SK-MEL-5 (cell line): ENCODE measurements around the gene SERGEF. TPM values are rescaled to one million over a fixed set of nuclear protein-coding genes. Genes with fewer than 3 reads are reported as not detected.

Experiments used
- DNase-seq: peaks from one replicate; pipeline ENCODE4 v3.0.0-alpha.2; 2016; ENCODE audit warnings: low read depth, low spot score
- in situ Hi-C: cut with HindIII; loops from 2 replicates; pipeline ENCODE4 v1.10.0; 2016; ENCODE audit warnings: low sequenced_read_pairs, high pct_unique_total_duplicates, low pct_unique_long_range_greater_than_20kb
- total RNA-seq: library from RNA; depleted of rRNA; stranded (reverse); fragments of >200 nt; shearing (Covaris generic); gene quantifications from 2 replicates; pipeline ENCODE4 v1.2.3, GENCODE V29; 2014

The SERGEF gene
- total RNA-seq, 1 experiment from 2014 or later, result 35.1 TPM

- in situ Hi-C loops, result no loop called here
- no peak for DNase-seq
Observed at GRCh38 chr11:17974246-17974645, 38.6 kb downstream of the SERGEF start.

- in situ Hi-C loops, result no loop called here
- DNase-seq, result peak; percentile 80
Observed at GRCh38 chr11:17972987-17973386, 39.9 kb downstream of the SERGEF start.

DNA sequence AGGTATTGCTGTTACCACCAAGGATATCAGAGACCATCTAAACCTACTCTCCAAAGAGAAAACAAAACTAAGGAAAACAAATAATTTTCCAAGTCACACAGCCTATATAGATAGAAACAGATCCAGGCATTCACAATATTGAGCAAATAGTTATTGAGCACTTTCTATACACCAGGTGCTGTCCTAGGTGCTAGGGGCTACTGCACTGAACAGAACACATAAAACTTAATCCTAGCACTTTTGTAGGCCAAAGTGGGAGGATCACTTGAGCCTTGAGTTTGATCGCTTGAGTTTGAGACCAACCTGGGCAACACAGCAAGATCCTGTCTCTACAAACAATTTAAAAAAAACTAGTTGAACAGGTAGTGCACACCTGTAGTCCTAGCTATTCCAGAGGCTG, 44.6 kb downstream of the SERGEF start:
- no peak for DNase-seq
- in situ Hi-C loops, result no loop called here

- no peak for DNase-seq
- in situ Hi-C loops, result no loop called here
Observed at GRCh38 chr11:17967661-17968060, 45.2 kb downstream of the SERGEF start.

- peak; percentile 21 for DNase-seq
- in situ Hi-C loops, result no loop called here
Observed at GRCh38 chr11:17960091-17960490, 52.8 kb downstream of the SERGEF start.

- in situ Hi-C loops, result no loop called here
- DNase-seq, result no peak
Observed at GRCh38 chr11:17958446-17958845, 54.4 kb downstream of the SERGEF start.

- in situ Hi-C loops, result no loop called here
- no peak for DNase-seq
Observed at GRCh38 chr11:17954395-17955252, 58.2 kb downstream of the SERGEF start.

- DNase-seq, result no peak
- in situ Hi-C loops, result no loop called here
Observed at GRCh38 chr11:17952487-17952886, 60.4 kb downstream of the SERGEF start.

GRCh38 chr11:17951685-17952388, 61.0 kb downstream of the SERGEF start:
- in situ Hi-C loops, result no loop called here
- DNase-seq, result no peak

DNA sequence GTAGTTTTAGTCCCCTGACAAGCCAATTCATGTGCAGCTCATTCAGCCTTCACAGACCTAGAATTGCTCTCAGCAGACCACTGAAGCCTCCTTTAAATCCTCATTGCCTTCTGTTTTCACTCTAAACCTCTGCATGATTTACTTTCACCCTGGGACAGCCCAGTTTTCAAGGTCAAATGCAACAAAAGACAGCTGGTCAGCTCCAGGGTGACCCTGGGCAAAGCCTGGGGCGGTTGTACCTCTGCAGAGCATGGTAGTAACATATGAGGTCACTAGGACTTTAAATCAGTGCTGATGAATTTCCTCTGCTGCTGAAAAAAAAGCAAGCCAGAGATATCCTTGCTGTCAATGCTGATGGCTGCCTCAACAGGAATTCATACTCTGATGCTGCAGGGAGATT, 62.2 kb downstream of the SERGEF start:
- in situ Hi-C loops, result no loop called here
- no peak for DNase-seq

DNA sequence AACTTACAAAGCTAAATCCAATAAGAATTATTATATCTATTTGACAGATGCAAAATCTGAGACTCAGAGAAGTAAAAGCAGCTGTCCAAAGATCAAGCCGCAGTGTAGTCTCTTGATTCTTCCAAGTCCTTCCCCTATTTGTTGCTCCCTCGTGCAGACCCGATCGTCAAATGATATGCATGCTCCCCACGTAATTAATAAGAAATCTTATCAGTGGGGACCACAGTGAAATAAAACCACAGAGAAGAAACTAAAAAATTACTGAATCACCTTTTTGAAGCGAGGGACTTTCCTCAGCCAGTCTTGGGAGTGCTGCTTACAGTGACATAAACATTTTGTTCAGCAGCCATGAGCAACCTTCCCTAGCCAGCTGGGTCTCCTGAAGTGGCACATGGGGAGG, 64.6 kb downstream of the SERGEF start:
- in situ Hi-C loops, result no loop called here
- DNase-seq, result no peak

DNA sequence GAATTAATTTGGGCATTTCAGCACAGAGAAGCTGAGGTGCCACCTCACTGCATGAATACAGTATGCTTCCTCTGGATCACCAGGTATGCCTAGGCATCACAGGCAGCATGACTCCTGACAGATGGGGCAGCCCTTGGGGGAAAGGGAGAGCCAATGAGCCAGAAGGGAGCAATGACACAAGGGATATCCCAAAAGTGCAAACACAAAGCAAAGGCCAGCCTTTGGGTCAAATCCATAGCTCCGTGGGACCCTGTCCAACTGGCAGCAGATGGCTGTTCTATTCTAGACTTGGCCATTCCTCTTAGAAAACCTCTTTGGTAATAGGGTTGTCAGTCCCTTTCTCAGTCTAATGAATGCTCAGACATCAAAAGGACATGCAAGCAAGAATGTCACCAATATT, 73.3 kb downstream of the SERGEF start:
- in situ Hi-C loops, result no loop called here
- no peak for DNase-seq

DNA sequence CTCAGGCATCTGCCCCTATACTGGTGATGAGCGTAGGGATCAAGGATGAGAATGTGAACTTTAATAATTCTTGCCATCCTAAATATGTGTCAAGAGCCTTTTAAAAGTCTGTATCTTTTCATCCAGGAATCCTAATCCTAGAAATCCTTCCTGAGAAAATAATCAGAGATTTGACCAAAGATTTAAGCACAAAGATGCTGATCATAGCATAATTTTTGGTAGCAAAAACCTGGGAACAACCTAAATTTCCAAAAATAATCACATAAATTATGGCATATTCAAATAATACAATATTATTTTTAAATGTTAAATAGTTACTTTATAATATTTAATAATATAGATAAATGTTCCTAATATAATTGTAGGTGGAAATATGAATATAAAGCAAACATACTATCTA, 76.1 kb downstream of the SERGEF start:
- in situ Hi-C loops, result no loop called here
- no peak for DNase-seq

DNA sequence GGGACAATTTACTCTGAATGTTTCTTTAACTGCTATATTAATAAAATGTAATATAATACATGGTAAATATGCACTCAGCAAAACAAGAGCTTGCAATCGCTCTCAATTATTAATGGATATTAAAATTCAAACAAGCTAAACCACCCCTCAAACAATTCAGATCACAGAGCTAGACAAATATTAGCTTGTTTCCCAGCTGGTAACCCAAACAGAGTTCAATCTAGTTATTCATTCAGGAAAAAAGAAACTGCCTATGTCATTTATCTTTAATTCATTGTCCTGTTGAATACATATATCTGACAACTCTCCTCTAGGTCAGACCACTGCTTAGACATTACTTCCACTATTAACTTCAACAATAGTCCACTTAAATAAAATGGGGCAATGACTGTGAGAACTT, 78.7 kb downstream of the SERGEF start:
- in situ Hi-C loops, result no loop called here

DNA sequence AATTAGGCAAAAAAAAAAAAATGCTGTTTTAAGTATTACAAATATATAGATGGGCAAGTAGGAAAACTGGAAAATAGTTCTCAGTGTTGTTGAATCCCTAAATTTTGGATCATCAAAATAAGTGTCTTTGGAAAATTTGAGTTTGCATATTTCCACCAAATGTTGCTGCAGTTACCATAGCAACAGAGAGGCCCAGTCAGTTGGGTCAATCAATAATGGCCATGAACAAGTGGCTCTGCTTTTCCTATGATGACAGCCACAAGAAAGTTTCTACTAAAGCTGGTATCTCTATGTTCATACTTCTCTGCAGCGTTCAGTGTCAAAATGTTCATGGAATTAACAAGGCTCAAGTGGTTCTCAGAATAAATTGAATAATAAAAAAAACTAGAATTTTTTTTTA, 79.1 kb downstream of the SERGEF start:
- in situ Hi-C loops, result no loop called here

More for the DNA sequence above, 78.7 kb downstream of the SERGEF start:
- DNase-seq, result no peak

DNA sequence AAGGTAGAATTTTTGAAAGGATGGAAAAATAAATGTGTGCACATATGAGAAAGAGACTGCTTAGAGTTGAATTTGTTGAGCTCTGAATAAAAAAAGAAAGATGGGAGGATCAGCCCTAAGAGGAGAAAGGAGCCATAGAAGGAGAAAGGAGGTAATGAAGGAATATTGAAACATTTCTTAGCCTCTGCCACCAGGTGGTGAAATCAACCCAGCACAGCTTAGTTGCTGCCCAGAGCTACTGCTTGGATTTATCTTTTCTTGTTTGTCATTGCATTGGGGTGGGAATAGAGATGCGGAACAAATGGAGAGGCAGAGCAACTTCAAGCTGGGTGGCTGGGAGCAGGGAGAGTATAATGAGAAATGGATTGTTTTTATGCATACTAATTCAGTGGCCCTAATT, 80.4 kb downstream of the SERGEF start:
- in situ Hi-C loops, result no loop called here
- DNase-seq, result no peak

More for the DNA sequence above, 79.1 kb downstream of the SERGEF start:
- no peak for DNase-seq

GRCh38 chr11:17931595-17931994, 81.3 kb downstream of the SERGEF start:
- no peak for DNase-seq
- in situ Hi-C loops, result no loop called here

DNA sequence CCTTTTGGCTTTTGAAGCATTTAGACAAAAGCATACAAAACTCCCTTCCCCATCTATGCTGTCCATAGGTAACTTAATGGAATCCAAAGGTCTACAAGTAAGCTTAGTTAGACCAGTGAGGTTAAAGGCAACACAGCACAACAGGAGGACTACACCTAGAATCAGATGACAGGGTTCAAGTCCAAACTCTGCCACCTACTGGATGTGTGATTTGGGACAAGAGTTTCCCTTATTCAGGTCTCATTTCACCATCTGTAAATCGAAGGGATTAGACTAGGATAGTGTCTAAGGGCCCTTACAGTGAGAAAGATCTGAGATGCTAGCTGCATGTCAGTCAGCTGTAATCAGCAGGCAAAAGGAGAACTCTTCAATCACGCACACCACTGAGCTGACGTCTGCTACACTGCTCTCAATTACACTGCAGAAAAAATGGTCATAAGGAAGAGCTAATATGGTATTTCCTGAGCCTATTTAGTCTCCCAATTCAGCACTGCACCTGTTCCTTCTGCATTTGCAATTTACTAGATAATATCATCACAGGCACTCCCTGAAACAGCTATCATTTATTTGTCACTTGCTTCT, 82.2 kb downstream of the SERGEF start:
- peak; percentile 10 for DNase-seq
- in situ Hi-C loops, result no loop called here

DNA sequence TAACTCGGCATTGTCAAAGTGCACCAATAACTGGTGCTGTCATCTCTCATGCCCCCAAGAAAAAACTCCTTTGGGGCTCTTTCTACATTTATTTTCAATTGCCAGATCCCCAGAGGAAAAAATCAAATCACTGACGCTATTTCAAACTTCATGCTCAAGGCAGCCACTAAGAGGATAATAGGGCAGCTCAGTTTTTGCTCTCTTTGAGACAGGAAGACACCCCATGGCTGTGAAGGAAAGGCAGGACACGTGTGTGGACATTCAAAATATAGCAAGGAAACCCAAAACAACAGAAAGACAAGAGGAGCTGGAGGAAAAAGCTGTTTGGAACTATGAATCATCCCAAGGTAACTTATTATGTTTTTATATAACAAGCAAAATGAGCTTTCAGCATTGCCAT, 83.7 kb downstream of the SERGEF start:
- DNase-seq, result no peak
- in situ Hi-C loops, result no loop called here
